ENCODE data around the gene PAX9. TPM values are rescaled to one million over a fixed set of nuclear protein-coding genes. Genes with fewer than 3 reads are reported as not detected.

Gene PAX9
- total RNA-seq, 4 donors from 2014 or later = 0.81 to 11.4 (median 3.0) TPM

DNA sequence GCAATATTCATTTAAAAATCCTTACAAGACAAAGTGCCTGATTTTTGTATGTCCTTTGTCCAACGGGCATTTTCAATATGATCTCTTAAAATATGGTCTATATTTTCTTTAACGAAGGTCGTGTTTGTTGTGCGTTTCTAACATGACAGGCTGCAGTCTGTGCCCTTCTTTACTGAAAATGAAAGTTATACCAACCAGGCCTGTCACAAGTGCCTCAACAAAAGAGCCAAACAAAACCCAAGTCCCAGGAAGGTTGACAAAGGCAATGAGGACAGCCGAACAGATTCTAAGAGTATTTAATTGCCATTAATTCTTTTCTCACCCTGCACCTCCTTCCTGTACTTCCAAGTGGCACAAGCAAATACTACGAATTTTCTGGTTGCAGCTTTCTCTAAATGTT, 13.9 kb downstream of the PAX9 start:
- intact Hi-C loops (cut with DNase I) = no loop called here
- no peaks in the 10 kb centered on the region for H3K36me3 ChIP-seq
- H3K27me3 ChIP-seq = no peaks in the 10 kb centered on the region
- H3K27ac ChIP-seq = no peak overlapping the region
- H3K4me1 ChIP-seq = no peaks in the 10 kb centered on the region
- H3K9me3 ChIP-seq = no peaks in the 10 kb centered on the region
- H3K4me3 ChIP-seq (replicated peaks in 1 of 3) = no peak overlapping the region
- TF ChIP-seq, protein P1, sequence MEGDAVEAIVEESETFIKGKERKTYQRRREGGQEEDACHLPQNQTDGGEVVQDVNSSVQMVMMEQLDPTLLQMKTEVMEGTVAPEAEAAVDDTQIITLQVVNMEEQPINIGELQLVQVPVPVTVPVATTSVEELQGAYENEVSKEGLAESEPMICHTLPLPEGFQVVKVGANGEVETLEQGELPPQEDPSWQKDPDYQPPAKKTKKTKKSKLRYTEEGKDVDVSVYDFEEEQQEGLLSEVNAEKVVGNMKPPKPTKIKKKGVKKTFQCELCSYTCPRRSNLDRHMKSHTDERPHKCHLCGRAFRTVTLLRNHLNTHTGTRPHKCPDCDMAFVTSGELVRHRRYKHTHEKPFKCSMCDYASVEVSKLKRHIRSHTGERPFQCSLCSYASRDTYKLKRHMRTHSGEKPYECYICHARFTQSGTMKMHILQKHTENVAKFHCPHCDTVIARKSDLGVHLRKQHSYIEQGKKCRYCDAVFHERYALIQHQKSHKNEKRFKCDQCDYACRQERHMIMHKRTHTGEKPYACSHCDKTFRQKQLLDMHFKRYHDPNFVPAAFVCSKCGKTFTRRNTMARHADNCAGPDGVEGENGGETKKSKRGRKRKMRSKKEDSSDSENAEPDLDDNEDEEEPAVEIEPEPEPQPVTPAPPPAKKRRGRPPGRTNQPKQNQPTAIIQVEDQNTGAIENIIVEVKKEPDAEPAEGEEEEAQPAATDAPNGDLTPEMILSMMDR (IDR thresholded peaks at IDR 0.05) = no peak
- no peak for TF ChIP-seq POLR2A (IDR thresholded peaks at IDR 0.05)
- 70 to 77% methylated on average over 6 of the region's 6 CpGs for WGBS, 2 donors
- DNase-seq = no peak

- Histone ChIP-seq H3K36me3 (no peaks in the 10 kb centered on the region), H3K27me3 (no peaks in the 10 kb centered on the region), H3K9me3 (no peaks in the 10 kb centered on the region), H3K27ac (no peak overlapping the region), H3K4me1 (no peaks in the 10 kb centered on the region), H3K4me3 (replicated peaks in 1 of 3) (no peak overlapping the region)
- no peak for TF ChIP-seq POLR2A (IDR thresholded peaks at IDR 0.05)
- TF ChIP-seq, protein P1 (IDR thresholded peaks at IDR 0.05) = no peak
- no peak for DNase-seq
- intact Hi-C loops (cut with DNase I) = no loop called here
- 57 to 70% methylated on average over 10 of the region's 10 CpGs for WGBS, 2 donors
Measured at GRCh38 chr14:36676236-36676635, 14.6 kb downstream of the PAX9 start.

- DNase-seq = no peak
- H3K36me3 ChIP-seq = no peaks in the 10 kb centered on the region
- H3K27ac ChIP-seq = no peak overlapping the region
- intact Hi-C loops (cut with DNase I) = no loop called here
- no peaks in the 10 kb centered on the region for H3K27me3 ChIP-seq
- no peaks in the 10 kb centered on the region for H3K4me1 ChIP-seq
- no peaks in the 10 kb centered on the region for H3K9me3 ChIP-seq
- TF ChIP-seq, protein P1 (IDR thresholded peaks at IDR 0.05) = no peak
- no peak for TF ChIP-seq POLR2A (IDR thresholded peaks at IDR 0.05)
- no peak overlapping the region for H3K4me3 ChIP-seq (replicated peaks in 1 of 3)
- WGBS, 2 donors = 96 to 97% methylated on average over 4 of the region's 4 CpGs
Measured at GRCh38 chr14:36682338-36682737, 20.7 kb downstream of the PAX9 start.

GRCh38 chr14:36683083-36683724, 21.5 kb downstream of the PAX9 start:
- H3K27me3 ChIP-seq = no peaks in the 10 kb centered on the region
- H3K4me1 ChIP-seq = no peaks in the 10 kb centered on the region
- H3K9me3 ChIP-seq = no peaks in the 10 kb centered on the region
- H3K36me3 ChIP-seq = no peaks in the 10 kb centered on the region
- no peak overlapping the region for H3K27ac ChIP-seq
- H3K4me3 ChIP-seq (replicated peaks in 1 of 3) = no peak overlapping the region
- WGBS, 2 donors = 68% methylated on average over 9 of the region's 9 CpGs
- TF ChIP-seq, protein P1 (IDR thresholded peaks at IDR 0.05) = no peak
- no peak for TF ChIP-seq POLR2A (IDR thresholded peaks at IDR 0.05)
- intact Hi-C loops (cut with DNase I) = no loop called here
- DNase-seq = no peak

DNA sequence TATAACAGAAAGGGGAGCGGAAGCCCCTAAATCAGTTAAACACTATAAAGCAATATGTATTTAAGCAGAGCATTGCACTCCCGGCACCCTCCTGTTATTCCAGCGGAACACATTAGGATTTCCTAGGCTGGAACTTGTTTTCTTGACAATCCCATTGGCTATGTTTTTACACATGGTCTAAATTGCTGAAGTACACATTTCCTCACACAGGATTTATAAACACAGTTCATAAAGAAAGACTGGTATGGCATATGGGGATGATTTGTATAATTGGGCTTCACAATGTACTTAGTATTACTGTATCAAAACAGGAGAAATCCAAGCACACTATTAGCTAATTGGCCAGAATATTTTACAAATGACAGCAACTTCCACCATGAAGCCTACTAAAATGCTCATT, 23.3 kb downstream of the PAX9 start:
- no peaks in the 10 kb centered on the region for H3K36me3 ChIP-seq
- H3K27me3 ChIP-seq = no peaks in the 10 kb centered on the region
- intact Hi-C loops (cut with DNase I) = no loop called here
- no peak for DNase-seq
- H3K27ac ChIP-seq = no peak overlapping the region
- H3K4me1 ChIP-seq = no peaks in the 10 kb centered on the region
- H3K9me3 ChIP-seq = no peaks in the 10 kb centered on the region
- no peak overlapping the region for H3K4me3 ChIP-seq (replicated peaks in 1 of 3)
- WGBS, 2 donors = 89 to 95% methylated on average over 3 of the region's 3 CpGs
- TF ChIP-seq, protein P1 (IDR thresholded peaks at IDR 0.05) = no peak
- TF ChIP-seq POLR2A (IDR thresholded peaks at IDR 0.05) = no peak

All from thyroid gland (tissue), 4 donors.